Activated CD8-positive, alpha-beta memory T cell treated with anti-CD3 and anti-CD28 coated beads, Interleukin-2, amount 50 U/mL, for 1 hour (primary cell): ENCODE results near the gene SLC6A6.
A peak's percentile ranks its signal among the peaks of the same experiment; 100 is the strongest.

Source experiments
- DNase-seq: peaks from one replicate; pipeline ENCODE4 v3.0.0-alpha.2; 2020; ENCODE audit errors: extremely low read depth

The SLC6A6 gene

DNA sequence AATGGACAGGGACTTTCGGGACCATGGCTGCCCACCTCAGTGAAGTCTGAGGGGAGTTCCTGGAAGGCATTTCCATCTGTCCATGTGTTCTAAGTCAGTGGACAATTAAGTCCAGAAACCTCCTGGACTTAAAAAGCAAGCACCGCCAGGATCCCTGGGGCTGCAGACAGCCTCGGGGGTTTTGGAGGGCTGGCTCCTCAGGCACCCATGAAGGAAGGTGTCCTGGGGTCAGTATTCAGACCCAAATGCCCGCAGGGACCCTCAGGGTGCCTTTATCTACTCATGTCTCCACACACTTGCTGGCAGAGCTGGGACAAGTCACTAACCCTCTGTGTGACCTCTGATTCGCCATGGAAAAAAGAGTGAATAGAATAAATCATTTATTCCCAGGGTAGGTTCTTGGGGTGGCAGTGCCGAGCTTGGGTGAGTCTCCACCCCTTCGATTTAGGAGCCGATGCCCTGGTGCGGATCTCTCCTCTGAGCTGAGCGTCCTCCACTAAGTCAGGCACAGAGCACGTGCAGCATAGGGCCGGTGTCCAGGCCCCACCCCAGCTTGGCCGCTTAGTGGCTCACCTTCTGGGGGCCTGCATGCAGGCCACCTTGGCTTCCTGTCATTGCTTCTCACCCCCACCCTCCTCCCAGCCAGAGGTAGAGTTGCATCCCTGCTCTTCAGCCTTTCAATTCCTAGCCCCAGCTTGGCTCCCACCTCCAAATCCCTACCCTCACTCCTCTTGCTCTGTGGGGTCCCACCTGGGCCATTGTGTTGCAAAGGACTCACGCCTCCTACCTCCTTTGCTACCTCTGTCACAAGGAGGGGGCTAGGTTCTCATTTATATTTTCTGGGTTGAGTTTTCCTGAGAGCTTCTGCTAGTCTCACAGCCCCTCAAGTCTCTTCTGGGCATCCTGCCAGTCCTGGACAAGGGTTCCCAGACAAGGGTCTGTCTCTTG lies 19.9 kb downstream of the SLC6A6 start:
- no peak for DNase-seq

DNA sequence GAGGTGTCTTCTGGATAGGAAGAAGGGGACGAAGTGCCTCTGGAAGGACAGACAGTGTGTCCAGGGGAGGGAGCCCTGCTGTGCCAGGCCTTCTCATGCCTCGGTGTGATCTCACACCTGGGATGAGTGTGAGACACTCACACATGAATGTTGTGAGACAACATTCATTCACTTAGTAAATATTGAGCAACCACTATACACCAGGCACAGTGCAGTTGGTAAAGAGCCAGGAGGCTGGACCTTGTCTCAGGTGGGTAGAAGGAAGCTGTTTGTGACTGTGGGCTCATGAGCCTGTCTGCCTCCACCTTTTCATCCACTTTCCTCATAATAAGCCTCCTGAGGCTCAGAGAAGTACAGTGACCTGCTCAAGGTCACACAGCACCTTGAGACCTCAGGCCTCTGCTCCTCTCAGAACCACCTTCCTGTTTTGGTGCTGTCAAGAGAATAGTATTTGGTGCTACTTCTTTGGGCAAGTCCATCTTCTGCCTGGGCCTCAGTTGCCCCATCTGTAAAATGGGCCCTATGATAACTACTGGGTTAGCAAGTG lies 20.9 kb downstream of the SLC6A6 start:
- no peak for DNase-seq

- no peak for DNase-seq
These were observed 21.6 kb downstream of the SLC6A6 start for GRCh38 chr3:14423963-14424362.

DNA sequence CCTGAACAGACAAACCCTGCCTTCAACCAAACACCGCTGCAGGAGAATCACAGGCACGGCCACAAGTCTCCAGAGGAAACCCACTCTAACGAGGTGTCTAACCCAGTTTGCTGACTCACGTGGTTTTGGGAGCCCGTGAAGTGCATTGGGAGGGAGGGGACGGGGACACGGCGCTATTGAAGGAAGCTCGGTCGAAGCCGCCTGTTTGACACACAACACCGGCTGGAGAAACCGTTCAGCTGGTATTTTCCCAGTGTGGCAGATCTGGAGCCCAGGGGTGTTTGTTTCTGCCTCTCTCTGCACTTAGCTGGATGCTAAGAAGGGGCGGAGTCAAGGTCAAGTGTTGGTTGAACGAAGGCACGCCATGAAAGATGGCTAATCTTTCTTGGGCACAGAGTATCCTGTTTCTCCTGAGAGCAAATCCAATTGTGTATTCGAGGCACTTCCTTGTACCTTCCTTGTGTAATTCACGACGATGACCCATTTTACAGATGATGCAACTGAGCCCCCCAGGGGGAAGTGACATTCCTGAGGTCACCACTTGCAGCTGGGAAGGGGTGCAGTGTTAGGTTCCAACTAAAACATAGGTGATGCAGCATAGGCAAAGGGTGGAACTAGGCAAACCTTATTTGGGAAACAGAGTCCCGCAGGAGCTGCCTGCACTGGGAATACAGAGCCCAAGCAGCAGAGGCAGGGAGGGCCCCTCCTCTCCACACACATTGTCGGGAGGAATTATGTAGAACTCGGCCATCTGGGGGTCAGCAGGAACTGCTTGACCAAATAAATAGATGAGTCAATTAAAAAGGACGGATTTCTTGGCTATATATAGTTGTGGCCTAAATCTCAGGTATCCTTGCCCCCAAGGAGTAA lies 22.5 kb downstream of the SLC6A6 start:
- DNase-seq: no peak

- DNase-seq: no peak
These were observed 23.3 kb downstream of the SLC6A6 start for GRCh38 chr3:14425581-14426304.

- no peak for DNase-seq
These were observed 23.9 kb downstream of the SLC6A6 start for GRCh38 chr3:14426305-14426620.

DNA sequence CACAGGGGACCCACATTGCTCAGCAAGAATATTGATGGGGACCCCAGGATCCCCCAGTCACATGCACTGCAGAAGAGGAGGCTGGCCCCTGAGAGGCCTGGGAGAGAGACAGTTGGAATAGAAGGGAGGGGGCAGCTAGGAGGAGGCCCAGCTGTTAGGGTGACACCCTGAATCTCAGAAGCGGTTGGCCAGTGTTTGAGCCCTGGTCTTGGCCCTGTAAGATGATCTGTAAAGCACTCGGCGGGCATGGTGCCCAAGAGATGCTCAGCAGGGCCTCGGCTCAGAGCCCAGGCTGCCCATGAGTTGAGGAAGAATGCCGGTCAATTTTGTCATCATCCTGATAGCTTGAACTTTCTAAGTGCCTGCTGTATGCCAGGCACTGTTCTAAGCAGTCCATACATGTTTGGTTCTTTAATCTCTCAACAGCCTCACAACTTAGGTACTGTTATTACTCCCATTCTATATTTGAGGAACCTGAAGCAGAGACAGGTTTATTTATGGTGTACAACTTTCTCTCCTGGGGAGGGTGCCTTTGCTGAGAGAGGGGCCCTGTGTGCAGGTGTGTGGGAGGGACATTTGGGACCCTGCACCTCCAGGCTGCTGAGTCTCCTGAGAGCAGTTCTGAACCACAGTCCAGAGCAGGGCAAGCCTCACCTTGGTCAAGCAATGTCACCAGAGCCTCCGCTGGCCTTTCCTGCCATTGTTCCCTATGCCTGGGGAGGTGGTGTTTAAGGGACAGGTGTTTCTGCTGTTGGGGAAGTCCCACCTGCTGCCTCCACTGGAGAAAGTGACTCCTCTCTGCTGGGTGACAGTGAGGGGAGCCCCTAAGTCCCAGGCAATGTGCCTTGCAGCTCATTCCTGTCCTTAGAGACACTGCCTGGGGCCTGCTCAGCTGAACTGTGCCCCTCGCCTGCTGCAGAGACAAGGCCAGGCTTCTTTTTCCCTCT lies 26.0 kb downstream of the SLC6A6 start:
- DNase-seq: no peak

DNA sequence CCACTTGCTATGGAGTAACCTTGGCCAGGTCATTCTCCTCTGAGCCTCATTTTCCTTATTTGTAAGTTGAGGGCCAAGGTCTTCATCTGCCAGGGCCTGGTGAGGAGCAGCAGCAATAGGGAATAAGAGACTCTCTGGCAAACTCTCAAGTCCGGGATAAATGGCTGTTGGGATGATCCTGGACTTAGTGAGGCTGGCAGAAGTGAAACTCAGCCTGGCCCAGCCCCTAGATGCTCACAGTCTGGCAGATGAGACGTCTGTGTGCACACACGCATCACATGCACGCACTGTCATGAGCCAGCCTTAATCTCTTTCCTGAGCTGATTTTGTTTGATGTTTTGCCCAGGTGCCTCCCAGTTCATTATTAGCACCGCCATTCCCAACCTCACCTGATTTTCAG lies 26.8 kb downstream of the SLC6A6 start:
- no peak for DNase-seq

GRCh38 chr3:14429640-14430039 lies 27.2 kb downstream of the SLC6A6 start:
- no peak for DNase-seq

- no peak for DNase-seq
These were observed 27.6 kb downstream of the SLC6A6 start for GRCh38 chr3:14430053-14430452.

DNA sequence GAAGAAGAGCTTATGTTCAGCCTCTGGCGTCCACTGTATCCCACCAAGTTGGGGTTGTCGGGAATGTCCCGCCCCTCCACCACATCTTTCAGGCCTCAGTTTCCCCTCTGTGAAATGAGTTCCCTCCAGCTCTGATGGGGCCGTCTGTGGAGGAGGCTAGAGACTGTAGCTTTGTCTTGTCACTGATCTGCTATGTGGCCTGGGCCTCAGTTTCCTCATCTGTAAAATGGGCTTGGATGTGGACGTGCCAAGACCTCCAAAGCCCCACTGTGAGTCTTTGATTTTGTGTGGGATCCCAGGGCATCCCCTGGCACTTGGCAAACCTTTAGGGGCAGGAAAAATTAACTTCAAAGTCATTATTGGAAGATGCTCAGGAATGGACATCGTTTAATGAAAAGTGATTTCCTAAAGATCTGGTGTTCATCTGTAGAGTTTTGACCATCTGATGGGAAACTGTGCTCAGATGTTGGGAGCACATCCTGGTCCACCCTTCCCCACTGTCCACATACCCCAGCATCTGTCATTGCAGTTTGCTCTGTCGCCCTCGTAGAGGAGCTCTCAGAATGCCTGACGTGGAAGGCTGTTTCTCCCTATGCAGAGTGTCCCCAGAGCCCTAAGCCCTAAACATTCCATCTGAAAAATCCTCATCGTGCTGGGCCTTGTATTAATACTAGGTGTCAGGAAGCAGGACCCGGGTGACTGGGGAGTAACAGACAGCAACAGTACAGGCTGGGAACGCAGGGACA lies 28.5 kb downstream of the SLC6A6 start:
- no peak for DNase-seq

DNA sequence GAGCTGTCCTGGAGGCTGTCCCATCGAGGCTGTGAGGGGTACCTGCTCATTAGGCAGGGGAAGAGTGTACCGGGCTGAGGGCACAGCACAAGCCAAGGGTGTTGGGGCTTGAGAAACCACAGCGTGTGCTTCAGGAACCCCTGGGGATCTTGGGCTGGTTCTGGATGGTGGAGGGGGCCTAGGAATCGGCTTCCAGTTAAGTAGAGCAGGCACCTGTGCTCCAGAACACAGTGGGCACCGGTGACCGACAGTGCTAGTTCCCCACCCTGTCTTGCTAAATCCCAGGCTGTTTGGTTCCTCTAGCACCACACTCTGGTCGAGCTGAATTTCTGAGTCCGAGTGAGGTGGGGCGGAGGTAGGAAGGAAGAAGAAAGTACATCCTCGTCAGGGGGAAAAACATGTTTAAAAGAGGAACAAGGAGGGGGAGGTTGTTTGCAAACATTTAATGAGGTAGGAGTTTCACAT lies 29.1 kb downstream of the SLC6A6 start:
- no peak for DNase-seq

GRCh38 chr3:14431917-14432834 lies 29.8 kb downstream of the SLC6A6 start:
- peak; percentile 93 for DNase-seq

DNA sequence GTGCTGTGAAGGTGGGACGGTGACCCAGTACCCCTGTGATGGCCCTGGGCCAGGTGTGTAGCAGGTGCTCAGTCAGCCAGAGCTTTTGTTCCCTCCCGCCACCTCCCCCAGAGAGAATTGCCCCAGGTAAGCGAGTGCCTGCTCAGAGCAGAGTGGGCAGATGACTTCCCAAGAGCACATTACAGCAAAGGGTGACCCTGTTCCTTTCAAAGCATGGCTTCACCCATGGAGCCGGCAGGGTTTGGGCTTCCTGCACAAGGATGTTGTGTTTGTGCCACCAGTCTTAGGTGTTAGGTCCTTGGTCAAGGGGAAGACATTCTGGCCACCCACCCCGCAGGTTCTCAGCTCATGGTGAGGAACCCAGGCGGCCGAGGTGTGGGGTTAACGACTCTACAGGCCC lies 30.7 kb downstream of the SLC6A6 start:
- DNase-seq: no peak

GRCh38 chr3:14434126-14434497 lies 31.7 kb downstream of the SLC6A6 start:
- DNase-seq: no peak

DNA sequence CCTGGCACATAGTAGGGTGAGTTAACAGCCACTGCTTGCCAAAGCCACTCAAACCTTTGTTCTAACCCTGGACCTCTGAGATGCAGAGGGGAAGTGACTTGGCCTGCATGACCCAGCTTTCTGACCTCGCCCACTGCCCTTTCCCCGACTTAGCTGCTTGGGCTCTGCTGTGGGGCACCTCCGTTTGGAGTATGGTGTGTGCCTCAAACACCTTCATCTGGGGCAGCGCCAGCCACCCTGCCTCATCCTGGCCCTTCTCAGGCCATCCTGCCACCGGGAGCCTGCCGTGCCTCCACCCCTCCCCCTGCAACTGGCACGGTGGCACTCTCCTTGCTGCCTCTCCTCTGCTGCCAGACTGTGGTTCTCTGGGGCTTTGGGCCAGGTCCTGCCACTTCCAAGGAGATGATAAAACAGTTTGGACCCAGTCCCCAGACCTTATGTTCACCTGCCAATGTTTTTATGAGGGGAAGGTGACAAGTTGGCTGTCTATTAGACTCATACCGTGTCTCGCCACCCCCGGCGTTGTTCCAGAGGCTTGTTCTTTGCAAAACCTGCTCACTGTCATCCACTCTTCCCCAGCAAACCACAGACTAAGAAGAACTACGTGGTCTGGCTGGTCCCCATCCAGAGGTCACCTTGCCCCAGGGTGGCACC lies 32.2 kb downstream of the SLC6A6 start:
- DNase-seq: no peak

- no peak for DNase-seq
These were observed 33.0 kb downstream of the SLC6A6 start for GRCh38 chr3:14435175-14436014.

- DNase-seq: no peak
These were observed 34.5 kb downstream of the SLC6A6 start for GRCh38 chr3:14436954-14437281.
